Right lobe of liver (tissue), 6 donors: Measurements from ENCODE around the gene IRF4. TPM values are rescaled to one million over a fixed set of nuclear protein-coding genes. Genes with fewer than 3 reads are reported as not detected.
A peak's percentile ranks its signal among the peaks of the same experiment; 100 is the strongest.

Experiments
- ATAC-seq, 4 donors: fragments of 200-7000 bp; cut with Tn5 transposase; one replicate each; pipeline ENCODE4 v1.9.1; 2020; ENCODE audit warnings: mild to moderate bottlenecking in 4 of 4, moderate library complexity in 4 of 4
- DNase-seq, 3 donors: peaks; one replicate each; pipeline ENCODE4 v3.0.0-alpha.2; 2020
- H3K27ac ChIP-seq, 3 donors: fragments of 200-600 bp; one replicate each; pipeline ENCODE4 v1.8.0; 2022
- H3K27me3 ChIP-seq, 2 donors: fragments of 200-600 bp; one replicate each; pipeline ENCODE4 v1.8.0; 2022
- H3K36me3 ChIP-seq, 4 donors: fragments of 200-600 bp; sonication (generic) in 1 of 4; one replicate each; pipeline versions ENCODE4 v1.5.1 to v1.8.0; 2017 to 2022; ENCODE audit warnings: control low read depth in 1 of 4
- H3K4me1 ChIP-seq, 4 donors: fragments of 200-600 bp; sonication (generic) in 1 of 4; one replicate each; pipeline versions ENCODE4 v1.5.1 to v1.8.0; 2017 to 2022; ENCODE audit warnings: control low read depth in 1 of 4
- H3K4me3 ChIP-seq, 3 donors: fragments of 200-600 bp; one replicate each; pipeline ENCODE4 v1.8.0; 2022
- H3K9me3 ChIP-seq, 4 donors: fragments of 200-600 bp; sonication (generic) in 1 of 4; one replicate each; pipeline versions ENCODE4 v1.5.1 to v1.8.0; 2017 to 2022; ENCODE audit warnings: control low read depth in 1 of 4
- CTCF ChIP-seq, 4 donors: fragments of 200-600 bp in 3 of 4; fragments of 450-650 bp in 1 of 4; IDR thresholded peaks; one replicate each; pipeline versions ENCODE4 v1.5.1 to v1.8.0; 2016 to 2022; ENCODE audit warnings: antibody characterized with exemption in 4 of 4, mild to moderate bottlenecking in 2 of 4
- POLR2A ChIP-seq: fragments of 450-650 bp; IDR thresholded peaks from one replicate; pipeline ENCODE4 v1.6.1; 2017; ENCODE audit warnings: antibody characterized with exemption, mild to moderate bottlenecking
- WGBS: methylation state at CpG from one replicate; pipeline ENCODE4 v1.1.6; 2018; ENCODE audit warnings: low coverage, low lambda C conversion rate; ENCODE audit not compliant: insufficient coverage; ENCODE audit errors: missing lambda C conversion rate; 5-methylcytosine and 5-hydroxymethylcytosine counted together
- intact Hi-C, 2 donors: fragments of 100-400 bp; cut with DNase I; formaldehyde crosslinking; loops; one replicate each; pipeline versions ENCODE4 v1.11.2 to v1.14.1; 2022
- total RNA-seq, 6 experiments: library from RNA; depleted of rRNA in 2 of 6; stranded (reverse); fragments of >200 nt in 2 of 6; fragmentation: NEBNext Ultra II Directional in 3 of 6; extraction: Animal tissue kit (Norgen Biotek cat#: 25700) in 3 of 6; gene quantifications; one replicate each; pipeline versions ENCODE4 v1.1.0 to v1.2.4, GENCODE V29; 2016 to 2023
- donor health status: DM: no; HTN: yes; CAD: no.
- donor health status: DM: no; HTN: no; CAD: no.
- donor health status: DM: no; HTN: no; CAD: no.
- donor health status: DM: no; HTN: yes; CAD: no.
- donor health status: DM: no; HTN: yes; CAD: no.

The IRF4 gene
- total RNA-seq, 6 experiments from 2014 or later = 0.24 to 5.0 (median 1.6) TPM

GRCh38 chr6:353642-354614 lies 37.6 kb upstream of the IRF4 start:
- Histone ChIP-seq H3K4me1 (peaks cover 0 to 18% (median 3%) of the 10 kb centered on the region in 4 donors), H3K4me3 (no peak overlapping the region), H3K9me3 (no peaks in the 10 kb centered on the region), H3K27ac (peak overlapping the region in 1 of 3 donors; percentile 88), H3K27me3 (no peaks in the 10 kb centered on the region), H3K36me3 (peaks cover 0 to 8% (median 0%) of the 10 kb centered on the region in 4 donors)
- no peak for TF ChIP-seq POLR2A
- no peak for TF ChIP-seq CTCF (IDR thresholded peaks at IDR 0.05)
- intact Hi-C loops = no loop called here
- peak; percentile 22 to 55 (median 44) for DNase-seq
- ATAC-seq = no peak
- whole genome bisulfite sequencing = 76% methylated on average over 17 of the region's 18 CpGs

GRCh38 chr6:354631-355280 lies 36.8 kb upstream of the IRF4 start:
- no peak overlapping the region for H3K4me3 ChIP-seq
- H3K4me1 ChIP-seq = peaks cover 0 to 18% (median 3%) of the 10 kb centered on the region in 4 donors
- ATAC-seq (no peak), DNase-seq (peak; percentile 24 to 55 (median 47))
- intact Hi-C loops = no loop called here
- 80% methylated on average over 13 of the region's 15 CpGs for WGBS
- peak overlapping the region in 1 of 3 donors; percentile 88 for H3K27ac ChIP-seq
- no peaks in the 10 kb centered on the region for H3K9me3 ChIP-seq
- H3K27me3 ChIP-seq = no peaks in the 10 kb centered on the region
- peaks cover 0 to 1% (median 0%) of the 10 kb centered on the region in 4 donors for H3K36me3 ChIP-seq
- TF ChIP-seq CTCF (IDR thresholded peaks at IDR 0.05) (no peak), POLR2A (no peak)

GRCh38 chr6:355373-356208 lies 36.0 kb upstream of the IRF4 start:
- ATAC-seq = peak; percentile 39 to 75 (median 54)
- DNase-seq = peak in 2 of 3 donors; percentile 52 to 58
- H3K36me3 ChIP-seq = no peaks in the 10 kb centered on the region
- no peaks in the 10 kb centered on the region for H3K9me3 ChIP-seq
- H3K27me3 ChIP-seq = no peaks in the 10 kb centered on the region
- WGBS = 53% methylated on average over 9 of the region's 9 CpGs
- H3K27ac ChIP-seq = peak overlapping the region in 2 of 3 donors; percentile 59 to 88
- TF ChIP-seq CTCF (IDR thresholded peaks at IDR 0.05) (no peak), POLR2A (no peak)
- peaks cover 0 to 19% (median 3%) of the 10 kb centered on the region in 4 donors for H3K4me1 ChIP-seq
- intact Hi-C loops = no loop called here
- H3K4me3 ChIP-seq = no peak overlapping the region

- TF ChIP-seq POLR2A = no peak
- TF ChIP-seq CTCF (IDR thresholded peaks at IDR 0.05) = no peak
- ATAC-seq = no peak
These were observed 34.7 kb upstream of the IRF4 start for GRCh38 chr6:356828-357251.

More at GRCh38 chr6:356828-357251, 34.7 kb upstream of the IRF4 start:
- Histone ChIP-seq H3K27ac (peak overlapping the region in 1 of 3 donors; percentile 88), H3K4me1 (peaks cover 0 to 29% (median 6%) of the 10 kb centered on the region in 4 donors), H3K27me3 (no peaks in the 10 kb centered on the region), H3K4me3 (no peak overlapping the region), H3K9me3 (no peaks in the 10 kb centered on the region), H3K36me3 (no peaks in the 10 kb centered on the region)
- intact Hi-C loops = no loop called here
- WGBS = 70% methylated on average over 8 of the region's 11 CpGs
- peak; percentile 28 to 57 (median 50) for DNase-seq
